A673 (cell line): ENCODE measurements around the gene RBBP9. TPM values are rescaled to one million over a fixed set of nuclear protein-coding genes. Genes with fewer than 3 reads are reported as not detected.
"Not testable (repeated sequence)": the region's sequence is repeated elsewhere in the genome, so short reads cannot be mapped to it uniquely, and the experiment has no call there.

Experiments
- BruUV-seq: library from RNA; stranded (reverse); fragments of 400-500 nt; replicated peaks from 2 replicates; lab custom pipeline; 2021; lab: Mats Ljungman, UMichigan
- CTCF ChIA-PET: fragments of 300-600 bp; sonication (Branson Sonifier 250); formaldehyde crosslinking; loops from one replicate; lab custom pipeline; 2022; ENCODE audit warnings: antibody characterized with exemption; lab: Charles Lee
- POLR2A ChIA-PET: fragments of 300-600 bp; sonication (Branson Sonifier 250); formaldehyde crosslinking; loops from one replicate; lab custom pipeline; 2022; ENCODE audit warnings: antibody characterized with exemption; ENCODE audit not compliant: low non-redundant PET; lab: Charles Lee
- DNase-seq: peaks from one replicate; pipeline ENCODE4 v3.0.0-alpha.2; 2015; ENCODE audit warnings: low spot score
- H3K27ac ChIP-seq: fragments of 200-600 bp; sonication (generic); 2 replicates; pipeline ENCODE4 v1.5.1; 2016; ENCODE audit warnings: mixed run types, low read depth, mild to moderate bottlenecking, mixed read lengths, antibody characterized with exemption, low read length; ENCODE audit not compliant: poor library complexity, severe bottlenecking
- H3K27me3 ChIP-seq: fragments of 200-600 bp; sonication (generic); replicated peaks from 2 replicates; pipeline ENCODE4 v1.6.1; 2017; ENCODE audit warnings: mixed run types, low read depth, mild to moderate bottlenecking, mixed read lengths, antibody characterized with exemption, low read length; ENCODE audit not compliant: insufficient read depth, poor library complexity
- H3K36me3 ChIP-seq: fragments of 200-600 bp; sonication (generic); 2 replicates; pipeline ENCODE4 v1.6.1; 2016; ENCODE audit warnings: mixed run types, mild to moderate bottlenecking, mixed read lengths, antibody characterized with exemption, low read length; ENCODE audit not compliant: insufficient read depth, poor library complexity, severe bottlenecking
- H3K4me1 ChIP-seq: fragments of 200-600 bp; sonication (generic); 2 replicates; pipeline ENCODE4 v1.6.1; 2017; ENCODE audit warnings: mixed run types, mild to moderate bottlenecking, mixed read lengths, antibody characterized with exemption, low read length; ENCODE audit not compliant: insufficient read depth, poor library complexity, severe bottlenecking
- H3K4me3 ChIP-seq: fragments of 200-600 bp; sonication (generic); 2 replicates; pipeline ENCODE4 v1.5.1; 2016; ENCODE audit warnings: low read depth, mixed run types, mild to moderate bottlenecking, mixed read lengths, low read length; ENCODE audit not compliant: poor library complexity, severe bottlenecking
- H3K9me3 ChIP-seq: fragments of 200-600 bp; sonication (generic); 2 replicates; pipeline ENCODE4 v1.6.1; 2016; ENCODE audit warnings: mixed run types, low read depth, mild to moderate bottlenecking, mixed read lengths, antibody characterized with exemption, low read length; ENCODE audit not compliant: poor library complexity, severe bottlenecking
- EZH2 ChIP-seq: fragments of 200-600 bp; sonication (generic); IDR thresholded peaks from 2 replicates; pipeline ENCODE4 v1.6.1; 2017; ENCODE audit warnings: borderline replicate concordance, low read depth, mild to moderate bottlenecking, mixed read lengths, antibody characterized with exemption, low read length; ENCODE audit not compliant: poor library complexity, severe bottlenecking
- intact Hi-C: fragments of 100-400 bp; cut with micrococcal nuclease; formaldehyde crosslinking; loops from one replicate; pipeline ENCODE4 v1.10.0; 2022; ENCODE audit not compliant: unreplicated experiment
- total RNA-seq: library from RNA; stranded (reverse); gene quantifications from 2 replicates; pipeline ENCODE4 v1.2.3, GENCODE V29; 2021
- TF ChIP-seq, protein P1 (sequence below): fragments of 300-800, 200-600 bp; sonication (generic); conservative IDR thresholded peaks from 2 replicates; pipeline ENCODE4 v1.5.1; 2017; ENCODE audit warnings: low read depth, mild to moderate bottlenecking, antibody characterized with exemption, low read length, moderate library complexity, mixed read lengths

The RBBP9 gene
- total RNA-seq, 1 experiment from 2014 or later = 20.1 TPM

DNA sequence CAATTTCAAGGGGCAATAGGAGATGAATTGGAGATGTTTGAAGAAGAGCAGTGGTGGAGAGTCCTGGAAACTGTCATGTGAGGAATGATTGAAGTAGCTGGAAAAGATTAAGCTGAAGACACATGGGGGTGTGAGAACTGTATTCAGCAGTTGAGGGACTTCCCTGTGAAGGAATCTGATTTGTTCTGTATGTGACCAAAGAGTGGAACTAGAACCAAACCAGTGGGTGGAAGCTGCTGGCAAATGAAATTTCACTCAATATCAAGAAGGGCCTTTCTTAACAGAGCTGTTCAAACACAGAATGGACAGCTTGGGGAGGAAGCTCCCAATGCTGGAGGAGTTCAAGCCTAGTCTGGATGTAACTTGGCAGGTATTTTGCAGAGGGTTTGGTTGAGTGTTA is 32.0 kb upstream of the RBBP9 start:
- ChIA-PET POLR2A (no interaction called here), CTCF (no interaction called here)
- no peaks in the 10 kb centered on the region for H3K27me3 ChIP-seq
- intact Hi-C loops = no loop called here
- no peak overlapping the region for H3K27ac ChIP-seq
- TF ChIP-seq EZH2 = no peak
- TF ChIP-seq, protein P1, sequence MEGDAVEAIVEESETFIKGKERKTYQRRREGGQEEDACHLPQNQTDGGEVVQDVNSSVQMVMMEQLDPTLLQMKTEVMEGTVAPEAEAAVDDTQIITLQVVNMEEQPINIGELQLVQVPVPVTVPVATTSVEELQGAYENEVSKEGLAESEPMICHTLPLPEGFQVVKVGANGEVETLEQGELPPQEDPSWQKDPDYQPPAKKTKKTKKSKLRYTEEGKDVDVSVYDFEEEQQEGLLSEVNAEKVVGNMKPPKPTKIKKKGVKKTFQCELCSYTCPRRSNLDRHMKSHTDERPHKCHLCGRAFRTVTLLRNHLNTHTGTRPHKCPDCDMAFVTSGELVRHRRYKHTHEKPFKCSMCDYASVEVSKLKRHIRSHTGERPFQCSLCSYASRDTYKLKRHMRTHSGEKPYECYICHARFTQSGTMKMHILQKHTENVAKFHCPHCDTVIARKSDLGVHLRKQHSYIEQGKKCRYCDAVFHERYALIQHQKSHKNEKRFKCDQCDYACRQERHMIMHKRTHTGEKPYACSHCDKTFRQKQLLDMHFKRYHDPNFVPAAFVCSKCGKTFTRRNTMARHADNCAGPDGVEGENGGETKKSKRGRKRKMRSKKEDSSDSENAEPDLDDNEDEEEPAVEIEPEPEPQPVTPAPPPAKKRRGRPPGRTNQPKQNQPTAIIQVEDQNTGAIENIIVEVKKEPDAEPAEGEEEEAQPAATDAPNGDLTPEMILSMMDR = no peak
- H3K4me3 ChIP-seq = no peak overlapping the region
- DNase-seq = no peak
- no peaks in the 10 kb centered on the region for H3K4me1 ChIP-seq
- no peaks in the 10 kb centered on the region for H3K9me3 ChIP-seq
- peaks cover 74% of the 10 kb centered on the region for H3K36me3 ChIP-seq
- no TSS peak for BruUV-seq

- Histone ChIP-seq H3K36me3 (peaks cover 73% of the 10 kb centered on the region), H3K27me3 (no peaks in the 10 kb centered on the region), H3K9me3 (no peaks in the 10 kb centered on the region), H3K4me3 (no peak overlapping the region), H3K4me1 (no peaks in the 10 kb centered on the region), H3K27ac (no peak overlapping the region)
- ChIA-PET CTCF (no interaction called here), POLR2A (no interaction called here)
- no TSS peak for BruUV-seq
- DNase-seq = no peak
- intact Hi-C loops = no loop called here
- no peak for TF ChIP-seq EZH2
- TF ChIP-seq, protein P1 = no peak
These were observed 30.8 kb upstream of the RBBP9 start for GRCh38 chr20:18527836-18528235.

DNA sequence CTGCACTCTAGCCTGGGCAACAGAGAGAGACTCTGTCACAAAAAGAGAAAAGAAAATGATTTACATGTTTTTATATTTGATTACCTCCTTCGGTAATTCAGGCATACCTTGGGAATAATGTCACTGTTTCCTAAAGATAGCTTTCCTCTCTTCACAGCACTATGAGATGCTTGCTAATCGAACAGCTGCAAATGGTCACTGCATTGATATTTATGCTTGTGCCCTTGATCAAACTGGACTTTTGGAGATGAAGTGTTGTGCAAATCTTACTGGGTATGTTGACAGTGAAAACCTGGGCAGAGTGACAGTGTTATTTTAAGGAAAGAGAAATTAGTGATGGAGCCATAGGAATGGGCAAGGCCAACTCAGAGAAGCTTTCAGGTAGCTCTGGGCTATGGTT is 30.3 kb upstream of the RBBP9 start:
- no peak for TF ChIP-seq EZH2
- TF ChIP-seq, protein P1 = no peak
- Histone ChIP-seq H3K27me3 (no peaks in the 10 kb centered on the region), H3K9me3 (no peaks in the 10 kb centered on the region), H3K36me3 (peaks cover 68% of the 10 kb centered on the region), H3K4me3 (no peak overlapping the region), H3K27ac (no peak overlapping the region), H3K4me1 (no peaks in the 10 kb centered on the region)
- DNase-seq = no peak
- POLR2A ChIA-PET = no interaction called here
- CTCF ChIA-PET = no interaction called here
- intact Hi-C loops = no loop called here
- no TSS peak for BruUV-seq

DNA sequence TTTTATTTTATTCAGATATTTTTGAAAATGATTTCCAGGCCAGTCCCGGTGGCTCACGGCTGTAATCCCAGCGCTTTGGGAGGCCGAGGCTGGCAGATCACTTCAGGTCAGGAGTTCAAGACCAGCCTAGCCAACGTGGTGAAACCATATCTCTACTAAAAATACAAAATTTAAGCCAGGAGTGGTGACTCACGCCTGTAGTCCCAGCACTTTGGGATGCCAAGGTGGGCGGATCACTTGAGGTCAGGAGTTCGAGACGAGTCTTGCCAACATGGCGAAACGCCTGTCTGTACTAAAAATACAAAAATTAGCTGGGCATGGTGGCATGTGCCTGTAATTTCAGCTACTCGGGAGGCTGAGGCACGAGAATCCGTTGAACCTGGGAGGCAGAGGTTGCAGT is 29.7 kb upstream of the RBBP9 start:
- POLR2A ChIA-PET, H3K9me3 ChIP-seq, intact Hi-C loops, CTCF ChIA-PET, BruUV-seq, DNase-seq, H3K4me3 ChIP-seq, H3K27me3 ChIP-seq, H3K27ac ChIP-seq, H3K4me1 ChIP-seq: not testable (repeated sequence)
- peaks cover 62% of the 10 kb centered on the region for H3K36me3 ChIP-seq
